SK-N-SH (cell line): ENCODE data around the gene FAM149B1. TPM values are rescaled to one million over a fixed set of nuclear protein-coding genes. Genes with fewer than 3 reads are reported as not detected.

Experiments
- CTCF ChIA-PET: fragments of 300-600, 350-600 bp; formaldehyde crosslinking; extraction: SDS; loops from one replicate; lab custom pipeline; 2021; lab: Yijun Ruan, JAX
- POLR2A ChIA-PET: fragments of 350-600 bp; sonication (Branson Sonifier 250); formaldehyde crosslinking; extraction: SDS; loops from one replicate; lab custom pipeline; 2020; ENCODE audit warnings: antibody characterized with exemption, inconsistent platforms; lab: Yijun Ruan, JAX
- DNase-seq: peaks from one replicate; pipeline ENCODE4 v3.0.0; 2012
- H2AFZ ChIP-seq: fragments of 200-600 bp; sonication (generic); 2 replicates; pipeline ENCODE4 v1.8.1; 2016; ENCODE audit warnings: antibody characterized with exemption, mild to moderate bottlenecking, low read depth
- H3F3A ChIP-seq: fragments of 200-600 bp; sonication (generic); replicated peaks from 2 replicates; pipeline ENCODE3; 2016; ENCODE audit warnings: antibody characterized with exemption, mild to moderate bottlenecking; ENCODE audit not compliant: insufficient read depth
- H3K27ac ChIP-seq, 2 experiments: fragments of 200-500 bp in 1 of 2; fragments of 200-600 bp in 1 of 2; sonication (Bioruptor generic) in 1 of 2; sonication (generic), shearing (Covaris generic) in 1 of 2; 2 replicates each; pipeline versions ENCODE4 v1.5.1 to v1.6.1; 2014 to 2016; ENCODE audit warnings: low read depth in 2 of 2, inconsistent platforms in 1 of 2, low read length in 1 of 2, mild to moderate bottlenecking in 1 of 2, mixed read lengths in 1 of 2
- H3K27me3 ChIP-seq: fragments of 200-600 bp; sonication (generic), shearing (Covaris generic); 2 replicates; pipeline ENCODE4 v1.6.1; 2016; ENCODE audit warnings: mixed run types; ENCODE audit not compliant: insufficient read depth
- H3K36me3 ChIP-seq, 2 experiments: fragments of 200-500 bp in 1 of 2; fragments of 200-600 bp in 1 of 2; sonication (Bioruptor generic) in 1 of 2; sonication (generic) in 1 of 2; replicated peaks in 1 of 2; 2 replicates each; pipeline versions ENCODE3 to v1.5.1; 2014 to 2016; ENCODE audit warnings: low read length in 1 of 2, mild to moderate bottlenecking in 1 of 2; ENCODE audit not compliant: insufficient read depth in 2 of 2, control insufficient read depth in 1 of 2
- H3K4me1 ChIP-seq, 2 experiments: fragments of 200-500 bp in 1 of 2; fragments of 200-600 bp in 1 of 2; sonication (Bioruptor generic) in 1 of 2; sonication (generic), shearing (Covaris generic) in 1 of 2; 2 replicates each; pipeline versions ENCODE4 v1.5.1 to v1.6.1; 2014 to 2016; ENCODE audit warnings: low read depth in 1 of 2, low read length in 1 of 2, mixed run types in 1 of 2; ENCODE audit not compliant: insufficient read depth in 2 of 2, control insufficient read depth in 1 of 2
- H3K4me2 ChIP-seq: fragments of 200-600 bp; sonication (generic), shearing (Covaris generic); 2 replicates; pipeline ENCODE4 v1.6.1; 2017; ENCODE audit warnings: mixed run types
- H3K4me3 ChIP-seq, 2 experiments: fragments of 200-500 bp in 1 of 2; fragments of 200-600 bp in 1 of 2; sonication (Bioruptor generic) in 1 of 2; sonication (generic), shearing (Covaris generic) in 1 of 2; 2 replicates each; pipeline versions ENCODE4 v1.5.1 to v1.8.1; 2014 to 2016; ENCODE audit warnings: low read depth in 2 of 2, inconsistent platforms in 1 of 2, low read length in 1 of 2, mild to moderate bottlenecking in 1 of 2, mixed read lengths in 1 of 2, moderate library complexity in 1 of 2
- H3K79me2 ChIP-seq: fragments of 200-600 bp; sonication (generic); 2 replicates; pipeline ENCODE4 v1.8.1; 2017; ENCODE audit warnings: mild to moderate bottlenecking; ENCODE audit not compliant: insufficient read depth
- H3K9ac ChIP-seq: fragments of 200-600 bp; sonication (generic); 2 replicates; pipeline ENCODE4 v1.6.1; 2017; ENCODE audit warnings: mixed run types
- H3K9me2 ChIP-seq: fragments of 200-600 bp; sonication (generic); 2 replicates; pipeline ENCODE4 v1.6.1; 2017; ENCODE audit warnings: mixed run types
- H3K9me3 ChIP-seq: fragments of 200-600 bp; sonication (generic); 2 replicates; pipeline ENCODE4 v1.6.1; 2017; ENCODE audit warnings: mixed run types, mild to moderate bottlenecking, moderate library complexity
- H4K20me1 ChIP-seq: fragments of 200-600 bp; sonication (generic); 2 replicates; pipeline ENCODE4 v1.6.1; 2017; ENCODE audit warnings: mild to moderate bottlenecking, mixed run types; ENCODE audit not compliant: insufficient read depth
- CHD2 ChIP-seq: fragments of 150-350 bp; IDR thresholded peaks from 2 replicates; pipeline ENCODE4 v1.6.1; 2018; ENCODE audit warnings: low read length; ENCODE audit not compliant: partially characterized antibody
- ELF1 ChIP-seq: IDR thresholded peaks from 2 replicates; pipeline ENCODE4 v1.4.0; 2012
- EP300 ChIP-seq, 2 experiments: IDR thresholded peaks; 2 replicates each; pipeline versions ENCODE4 v1.4.0 to v1.6.1; 2012; ENCODE audit warnings: borderline replicate concordance in 1 of 2, low read depth in 1 of 2, low read length in 1 of 2
- EZH2phosphoT487 ChIP-seq: fragments of 200-600 bp; sonication (generic); IDR thresholded peaks from 2 replicates; pipeline ENCODE4 v1.6.1; 2017; ENCODE audit warnings: low read depth, mixed run types, mild to moderate bottlenecking, antibody characterized with exemption, moderate library complexity, borderline replicate concordance
- GABPA ChIP-seq: IDR thresholded peaks from 2 replicates; pipeline ENCODE4 v1.4.0; 2012; ENCODE audit warnings: low read depth, mild to moderate bottlenecking
- GATA2 ChIP-seq: sonication (generic); formaldehyde crosslinking; IDR thresholded peaks from 2 replicates; pipeline ENCODE4 v1.5.0; 2020; ENCODE audit warnings: mild to moderate bottlenecking, missing genetic modification reagents
- IRF3 ChIP-seq: fragments of 150-350 bp; IDR thresholded peaks from 2 replicates; pipeline ENCODE4 v1.6.1; 2016; ENCODE audit warnings: mild to moderate bottlenecking, low read depth, low read length
- MEF2A ChIP-seq: IDR thresholded peaks from 2 replicates; pipeline ENCODE4 v1.4.0; 2012; ENCODE audit warnings: low read depth, borderline replicate concordance
- NFIC ChIP-seq: IDR thresholded peaks from 2 replicates; pipeline ENCODE4 v1.4.0; 2012; ENCODE audit warnings: borderline replicate concordance
- NRF1 ChIP-seq: IDR thresholded peaks from 2 replicates; pipeline ENCODE4 v1.6.1; 2012; ENCODE audit warnings: low read depth, mild to moderate bottlenecking, low read length
- POLR2AphosphoS5 ChIP-seq: IDR thresholded peaks from 2 replicates; pipeline ENCODE4 v1.6.1; 2012; ENCODE audit warnings: low read depth, low read length
- RAD21 ChIP-seq: IDR thresholded peaks from 2 replicates; pipeline ENCODE4 v1.6.1; 2012; ENCODE audit warnings: mild to moderate bottlenecking, low read length
- RCOR1 ChIP-seq: fragments of 150-350 bp; IDR thresholded peaks from 2 replicates; pipeline ENCODE4 v1.6.1; 2017; ENCODE audit warnings: antibody characterized with exemption, low read length
- RFX5 ChIP-seq: IDR thresholded peaks from 2 replicates; pipeline ENCODE4 v1.6.1; 2012; ENCODE audit warnings: mild to moderate bottlenecking, improper control_type of control experiment, low read length
- SIN3A ChIP-seq: IDR thresholded peaks from 2 replicates; pipeline ENCODE4 v1.6.1; 2012; ENCODE audit warnings: low read depth, mild to moderate bottlenecking, low read length, moderate library complexity, borderline replicate concordance
- TEAD4 ChIP-seq: IDR thresholded peaks from 2 replicates; pipeline ENCODE4 v1.4.0; 2012; ENCODE audit warnings: mild to moderate bottlenecking, borderline replicate concordance; ENCODE audit not compliant: insufficient read depth
- WGBS: methylation state at CpG from one replicate; pipeline ENCODE4 v1.1.6; 2017; ENCODE audit warnings: low lambda C conversion rate; 5-methylcytosine and 5-hydroxymethylcytosine counted together
- polyA plus RNA-seq, 3 experiments: library from polyadenylated mRNA; depleted of rRNA; stranded (reverse); fragments of >200 nt; gene quantifications; 2 replicates each; pipeline ENCODE4 v1.2.3, GENCODE V29; 2012
- TF ChIP-seq, protein P1 (sequence below): fragments of 200-600 bp; sonication (generic); IDR thresholded peaks from 2 replicates; pipeline ENCODE4 v1.6.1; 2017; ENCODE audit warnings: antibody characterized with exemption, mild to moderate bottlenecking, moderate library complexity
- TF ChIP-seq, protein P2 (sequence below): IDR thresholded peaks from 2 replicates; pipeline ENCODE4; 2012
- TF ChIP-seq, protein P3 (sequence below): IDR thresholded peaks from 2 replicates; pipeline ENCODE4 v1.4.0; 2012; ENCODE audit warnings: low read depth

FAM149B1 gene
- polyA plus RNA-seq, 1 of the 3 experiments (the other 2 are of a cell fraction): 28.2 TPM

DNA sequence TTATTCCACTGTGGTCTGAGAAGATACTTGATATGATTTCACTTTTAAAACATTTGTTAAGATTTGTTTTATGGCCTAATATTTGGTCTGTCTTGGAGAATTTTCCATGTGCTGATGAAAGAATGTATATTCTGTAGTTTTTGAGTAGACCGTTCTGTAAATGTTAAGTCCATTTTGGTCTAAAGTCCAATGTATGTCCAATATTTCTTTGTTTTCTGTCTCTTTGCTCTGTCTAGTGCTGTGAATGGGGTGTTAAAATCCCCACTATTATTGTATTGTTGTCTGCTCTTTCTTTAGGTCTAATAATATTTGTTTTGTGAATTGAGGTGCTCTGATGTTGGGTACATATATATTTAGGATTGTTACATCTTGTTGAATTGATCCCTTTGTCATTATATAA lies 47.8 kb downstream of the FAM149B1 start (continued):
- TF ChIP-seq POLR2AphosphoS5 (no peak), RCOR1 (no peak)

DNA sequence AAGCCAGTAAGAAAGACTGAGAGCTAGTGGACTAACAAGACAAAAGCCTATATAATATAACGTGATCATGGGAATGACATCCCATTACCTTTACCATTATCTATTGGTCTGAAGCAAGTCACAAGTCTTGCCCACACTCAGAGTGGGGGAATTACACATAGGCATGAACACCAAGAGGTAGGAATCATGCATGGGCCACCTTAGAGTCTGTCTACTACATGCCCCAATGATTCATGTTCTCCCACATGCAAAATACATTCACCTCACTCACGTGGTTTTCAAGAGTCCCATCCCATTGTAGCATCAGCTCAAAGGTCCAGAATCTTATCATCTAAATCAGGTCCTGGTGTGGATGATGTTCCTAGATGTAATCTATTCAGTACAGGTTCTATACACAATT lies 49.7 kb downstream of the FAM149B1 start:
- no peaks in the 10 kb centered on the region for H3K27me3 ChIP-seq
- ChIA-PET POLR2A (no interaction called here), CTCF (interaction anchor here (1.3 kb wide), 1 partner anchor 11 kb away, joined by 3 read pairs; no protein-coding TSS in a partner anchor)
- no peaks in the 10 kb centered on the region for H3K79me2 ChIP-seq
- no peaks in the 10 kb centered on the region for H4K20me1 ChIP-seq
- H3K4me2 ChIP-seq: no peak overlapping the region
- H3K9ac ChIP-seq: no peak overlapping the region
- no peak overlapping the region for H3K27ac ChIP-seq
- peaks cover 42 to 45% of the 10 kb centered on the region in 2 experiments for H3K36me3 ChIP-seq
- TF ChIP-seq GATA2 (CRISPR knock-in tag) (no peak), SIN3A (no peak), POLR2AphosphoS5 (no peak), CHD2 (no peak), EZH2phosphoT487 (no peak), NFIC (no peak), TEAD4 (no peak), MEF2A (no peak), NRF1 (no peak), GABPA (no peak), ELF1 (no peak), EP300 (IDR thresholded peaks at IDR 0.05; ENCODE audit: borderline replicate concordance in 1 of 2, low read depth in 1 of 2, low read length in 1 of 2) (no peak), RFX5 (no peak), IRF3 (no peak), RAD21 (no peak)
- TF ChIP-seq, protein P1, sequence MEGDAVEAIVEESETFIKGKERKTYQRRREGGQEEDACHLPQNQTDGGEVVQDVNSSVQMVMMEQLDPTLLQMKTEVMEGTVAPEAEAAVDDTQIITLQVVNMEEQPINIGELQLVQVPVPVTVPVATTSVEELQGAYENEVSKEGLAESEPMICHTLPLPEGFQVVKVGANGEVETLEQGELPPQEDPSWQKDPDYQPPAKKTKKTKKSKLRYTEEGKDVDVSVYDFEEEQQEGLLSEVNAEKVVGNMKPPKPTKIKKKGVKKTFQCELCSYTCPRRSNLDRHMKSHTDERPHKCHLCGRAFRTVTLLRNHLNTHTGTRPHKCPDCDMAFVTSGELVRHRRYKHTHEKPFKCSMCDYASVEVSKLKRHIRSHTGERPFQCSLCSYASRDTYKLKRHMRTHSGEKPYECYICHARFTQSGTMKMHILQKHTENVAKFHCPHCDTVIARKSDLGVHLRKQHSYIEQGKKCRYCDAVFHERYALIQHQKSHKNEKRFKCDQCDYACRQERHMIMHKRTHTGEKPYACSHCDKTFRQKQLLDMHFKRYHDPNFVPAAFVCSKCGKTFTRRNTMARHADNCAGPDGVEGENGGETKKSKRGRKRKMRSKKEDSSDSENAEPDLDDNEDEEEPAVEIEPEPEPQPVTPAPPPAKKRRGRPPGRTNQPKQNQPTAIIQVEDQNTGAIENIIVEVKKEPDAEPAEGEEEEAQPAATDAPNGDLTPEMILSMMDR: no peak
- TF ChIP-seq, protein P2, sequence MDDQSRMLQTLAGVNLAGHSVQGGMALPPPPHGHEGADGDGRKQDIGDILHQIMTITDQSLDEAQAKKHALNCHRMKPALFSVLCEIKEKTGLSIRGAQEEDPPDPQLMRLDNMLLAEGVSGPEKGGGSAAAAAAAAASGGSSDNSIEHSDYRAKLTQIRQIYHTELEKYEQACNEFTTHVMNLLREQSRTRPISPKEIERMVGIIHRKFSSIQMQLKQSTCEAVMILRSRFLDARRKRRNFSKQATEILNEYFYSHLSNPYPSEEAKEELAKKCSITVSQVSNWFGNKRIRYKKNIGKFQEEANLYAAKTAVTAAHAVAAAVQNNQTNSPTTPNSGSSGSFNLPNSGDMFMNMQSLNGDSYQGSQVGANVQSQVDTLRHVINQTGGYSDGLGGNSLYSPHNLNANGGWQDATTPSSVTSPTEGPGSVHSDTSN: no peak
- TF ChIP-seq, protein P3, sequence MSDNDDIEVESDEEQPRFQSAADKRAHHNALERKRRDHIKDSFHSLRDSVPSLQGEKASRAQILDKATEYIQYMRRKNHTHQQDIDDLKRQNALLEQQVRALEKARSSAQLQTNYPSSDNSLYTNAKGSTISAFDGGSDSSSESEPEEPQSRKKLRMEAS: no peak
- H3F3A ChIP-seq: no peaks in the 10 kb centered on the region
- no peaks in the 10 kb centered on the region for H3K4me1 ChIP-seq
- no peak overlapping the region for H2AFZ ChIP-seq
- no peaks in the 10 kb centered on the region for H3K9me3 ChIP-seq
- H3K4me3 ChIP-seq: no peak overlapping the region
- 98% methylated on average over 2 of the region's 2 CpGs for WGBS
- no peak for DNase-seq
- no peaks in the 10 kb centered on the region for H3K9me2 ChIP-seq
